Neural cell (in vitro differentiated cells): ENCODE measurements around the gene MARCHF9. TPM values are rescaled to one million over a fixed set of nuclear protein-coding genes. Genes with fewer than 3 reads are reported as not detected.
A peak's percentile ranks its signal among the peaks of the same experiment; 100 is the strongest.

Experiments used
- H2AFZ ChIP-seq: fragments of 200-600, 300-800 bp; sonication (generic), shearing (Covaris generic); 2 replicates; pipeline ENCODE4 v1.6.0; 2014; ENCODE audit warnings: low read depth, mild to moderate bottlenecking, antibody characterized with exemption, low read length, moderate library complexity
- H3F3A ChIP-seq: fragments of 200-600 bp; shearing (Covaris generic); 2 replicates; pipeline ENCODE4 v1.6.1; 2016; ENCODE audit warnings: mild to moderate bottlenecking, moderate library complexity, mixed read lengths, antibody characterized with exemption, low read length; ENCODE audit not compliant: insufficient read depth, poor library complexity, severe bottlenecking
- H3K27ac ChIP-seq: fragments of 200-600, 300-800 bp; sonication (generic), shearing (Covaris generic); 2 replicates; pipeline ENCODE4 v1.5.1; 2014; ENCODE audit warnings: mild to moderate bottlenecking, low read length, moderate library complexity
- H3K27me3 ChIP-seq: fragments of 300-800, 200-600 bp; sonication (generic), shearing (Covaris generic); 2 replicates; pipeline ENCODE4 v1.6.0; 2014; ENCODE audit warnings: mild to moderate bottlenecking, low read depth, low read length, moderate library complexity; ENCODE audit not compliant: insufficient read depth
- H3K36me3 ChIP-seq: fragments of 300-800, 200-600 bp; sonication (generic), shearing (Covaris generic); 2 replicates; pipeline ENCODE4 v1.5.1; 2014; ENCODE audit warnings: mild to moderate bottlenecking, antibody characterized with exemption, low read length, moderate library complexity; ENCODE audit not compliant: insufficient read depth
- H3K4me2 ChIP-seq: fragments of 300-800, 200-600 bp; sonication (generic), shearing (Covaris generic); 2 replicates; pipeline ENCODE4 v1.6.0; 2014; ENCODE audit warnings: mild to moderate bottlenecking, low read length
- H3K4me3 ChIP-seq: fragments of 300-800, 200-600 bp; sonication (generic), shearing (Covaris generic); 2 replicates; pipeline ENCODE4 v1.5.1; 2014; ENCODE audit warnings: mild to moderate bottlenecking, low read length, moderate library complexity
- H3K79me2 ChIP-seq: fragments of 200-600 bp; shearing (Covaris generic); replicated peaks from 2 replicates; pipeline ENCODE4 v1.6.0; 2014; ENCODE audit warnings: mild to moderate bottlenecking, low read length, moderate library complexity; ENCODE audit not compliant: insufficient read depth
- H3K9ac ChIP-seq: fragments of 300-800, 200-600 bp; sonication (generic), shearing (Covaris generic); 2 replicates; pipeline ENCODE4 v1.6.1; 2016; ENCODE audit warnings: mild to moderate bottlenecking, low read length, mixed read lengths
- H3K9me2 ChIP-seq: fragments of 200-600 bp; shearing (Covaris generic); 2 replicates; pipeline ENCODE4 v1.6.1; 2016; ENCODE audit warnings: mild to moderate bottlenecking, low read length, mixed read lengths; ENCODE audit not compliant: insufficient read depth
- H3K9me3 ChIP-seq: fragments of 200-600, 300-800 bp; sonication (generic), shearing (Covaris generic); 2 replicates; pipeline ENCODE4 v1.6.1; 2016; ENCODE audit warnings: mild to moderate bottlenecking, mixed run types, low read length, moderate library complexity, mixed read lengths
- H4K20me1 ChIP-seq: fragments of 200-600 bp; shearing (Covaris generic); 2 replicates; pipeline ENCODE4 v1.6.1; 2016; ENCODE audit warnings: mild to moderate bottlenecking, mixed run types; ENCODE audit not compliant: insufficient read depth
- EP300 ChIP-seq: fragments of 450-650 bp; conservative IDR thresholded peaks from 2 replicates; pipeline ENCODE4 v1.6.1; 2014; ENCODE audit warnings: antibody characterized with exemption, mild to moderate bottlenecking, moderate library complexity; ENCODE audit not compliant: poor library complexity, severe bottlenecking
- EZH2 ChIP-seq: fragments of 200-600, 300-800 bp; shearing (Covaris generic), sonication (generic); IDR thresholded peaks from 2 replicates; pipeline ENCODE4 v1.6.1; 2014; ENCODE audit warnings: antibody characterized with exemption, low read length, borderline replicate concordance, mild to moderate bottlenecking; ENCODE audit not compliant: insufficient read depth, poor library complexity, severe bottlenecking
- MXI1 ChIP-seq: fragments of 450-650 bp; conservative IDR thresholded peaks from 2 replicates; pipeline ENCODE4 v1.6.1; 2014; ENCODE audit warnings: antibody characterized with exemption, mild to moderate bottlenecking; ENCODE audit not compliant: poor library complexity, severe bottlenecking
- POLR2AphosphoS5 ChIP-seq: IDR thresholded peaks from 2 replicates; pipeline ENCODE4 v1.6.1; 2012
- RAD21 ChIP-seq: fragments of 450-650 bp; conservative IDR thresholded peaks from 2 replicates; pipeline ENCODE4 v1.6.1; 2014; ENCODE audit warnings: antibody characterized with exemption, mild to moderate bottlenecking, moderate library complexity
- REST ChIP-seq: IDR thresholded peaks from 2 replicates; pipeline ENCODE4 v1.6.1; 2012; ENCODE audit warnings: borderline replicate concordance
- SMC3 ChIP-seq: fragments of 450-650 bp; conservative IDR thresholded peaks from 2 replicates; pipeline ENCODE4 v1.6.1; 2014; ENCODE audit warnings: antibody characterized with exemption, mild to moderate bottlenecking, moderate library complexity; ENCODE audit not compliant: poor library complexity
- TAF1 ChIP-seq: IDR thresholded peaks from 2 replicates; pipeline ENCODE4 v1.6.1; 2012; ENCODE audit warnings: low read depth
- polyA plus RNA-seq: library from polyadenylated mRNA; depleted of rRNA; stranded (reverse); fragments of >200 nt; gene quantifications from 2 replicates; pipeline ENCODE4 v1.2.3, GENCODE V29; 2014
- TF ChIP-seq, protein P1 (sequence below): fragments of 450-650 bp; IDR thresholded peaks from 2 replicates; pipeline ENCODE4 v1.5.1; 2014; ENCODE audit warnings: antibody characterized with exemption, mild to moderate bottlenecking, moderate library complexity; ENCODE audit not compliant: poor library complexity, severe bottlenecking

The MARCHF9 gene
- polyA plus RNA-seq, 1 donor from 2014 or later = 34.5 TPM

GRCh38 chr12:57781801-57782200 is 26.9 kb downstream of the MARCHF9 start:
- Histone ChIP-seq H3F3A (no peaks in the 10 kb centered on the region), H3K27me3 (no peaks in the 10 kb centered on the region), H3K9ac (no peak overlapping the region), H2AFZ (no peak overlapping the region), H3K9me3 (no peaks in the 10 kb centered on the region), H3K4me3 (no peak overlapping the region), H3K27ac (no peak overlapping the region), H3K4me2 (no peak overlapping the region), H3K79me2 (peaks cover 10% of the 10 kb centered on the region), H4K20me1 (no peaks in the 10 kb centered on the region), H3K36me3 (no peaks in the 10 kb centered on the region), H3K9me2 (no peaks in the 10 kb centered on the region)
- TF ChIP-seq EZH2 = no peak
- TF ChIP-seq, protein P1, sequence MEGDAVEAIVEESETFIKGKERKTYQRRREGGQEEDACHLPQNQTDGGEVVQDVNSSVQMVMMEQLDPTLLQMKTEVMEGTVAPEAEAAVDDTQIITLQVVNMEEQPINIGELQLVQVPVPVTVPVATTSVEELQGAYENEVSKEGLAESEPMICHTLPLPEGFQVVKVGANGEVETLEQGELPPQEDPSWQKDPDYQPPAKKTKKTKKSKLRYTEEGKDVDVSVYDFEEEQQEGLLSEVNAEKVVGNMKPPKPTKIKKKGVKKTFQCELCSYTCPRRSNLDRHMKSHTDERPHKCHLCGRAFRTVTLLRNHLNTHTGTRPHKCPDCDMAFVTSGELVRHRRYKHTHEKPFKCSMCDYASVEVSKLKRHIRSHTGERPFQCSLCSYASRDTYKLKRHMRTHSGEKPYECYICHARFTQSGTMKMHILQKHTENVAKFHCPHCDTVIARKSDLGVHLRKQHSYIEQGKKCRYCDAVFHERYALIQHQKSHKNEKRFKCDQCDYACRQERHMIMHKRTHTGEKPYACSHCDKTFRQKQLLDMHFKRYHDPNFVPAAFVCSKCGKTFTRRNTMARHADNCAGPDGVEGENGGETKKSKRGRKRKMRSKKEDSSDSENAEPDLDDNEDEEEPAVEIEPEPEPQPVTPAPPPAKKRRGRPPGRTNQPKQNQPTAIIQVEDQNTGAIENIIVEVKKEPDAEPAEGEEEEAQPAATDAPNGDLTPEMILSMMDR = no peak
- TF ChIP-seq SMC3 = no peak
- no peak for TF ChIP-seq REST
- TF ChIP-seq EP300 = no peak
- TF ChIP-seq RAD21 = no peak
- TF ChIP-seq POLR2AphosphoS5 = no peak
- no peak for TF ChIP-seq MXI1
- no peak for TF ChIP-seq TAF1

DNA sequence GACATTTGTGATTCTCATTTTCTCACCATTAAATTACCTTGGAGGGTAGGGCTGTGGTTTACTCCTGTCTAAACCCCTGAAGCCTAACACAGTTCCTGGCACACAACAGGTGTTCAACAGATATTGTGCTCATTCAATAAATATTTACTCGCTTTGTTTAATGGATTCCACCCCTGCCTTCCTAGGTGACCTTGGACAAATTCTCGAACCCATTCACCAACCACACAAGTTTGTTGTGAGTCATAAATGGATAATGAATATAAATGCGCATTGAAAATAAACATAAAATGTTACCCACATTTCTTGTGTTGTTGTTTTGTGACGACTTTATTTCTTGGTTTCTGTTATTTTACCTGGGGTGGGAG is 27.3 kb downstream of the MARCHF9 start:
- Histone ChIP-seq H3K9me3 (no peaks in the 10 kb centered on the region), H3F3A (no peaks in the 10 kb centered on the region), H3K27me3 (no peaks in the 10 kb centered on the region), H3K79me2 (peaks cover 10% of the 10 kb centered on the region), H2AFZ (no peak overlapping the region), H3K4me2 (no peak overlapping the region), H3K36me3 (no peaks in the 10 kb centered on the region), H3K9ac (no peak overlapping the region), H4K20me1 (no peaks in the 10 kb centered on the region), H3K4me3 (peak overlapping the region; percentile 80), H3K9me2 (no peaks in the 10 kb centered on the region), H3K27ac (no peak overlapping the region)
- TF ChIP-seq MXI1 = no peak
- TF ChIP-seq EZH2 = no peak
- TF ChIP-seq TAF1 = no peak
- TF ChIP-seq RAD21 = no peak
- TF ChIP-seq REST = no peak
- TF ChIP-seq EP300 = no peak
- no peak for TF ChIP-seq POLR2AphosphoS5
- TF ChIP-seq, protein P1 = no peak
- TF ChIP-seq SMC3 = no peak
